ENCODE data around the gene TNFRSF12A. TPM values are rescaled to one million over a fixed set of nuclear protein-coding genes. Genes with fewer than 3 reads are reported as not detected.

The TNFRSF12A gene
- total RNA-seq, 4 donors from 2014 or later: 4.1 to 56.4 (median 39.8) TPM

DNA sequence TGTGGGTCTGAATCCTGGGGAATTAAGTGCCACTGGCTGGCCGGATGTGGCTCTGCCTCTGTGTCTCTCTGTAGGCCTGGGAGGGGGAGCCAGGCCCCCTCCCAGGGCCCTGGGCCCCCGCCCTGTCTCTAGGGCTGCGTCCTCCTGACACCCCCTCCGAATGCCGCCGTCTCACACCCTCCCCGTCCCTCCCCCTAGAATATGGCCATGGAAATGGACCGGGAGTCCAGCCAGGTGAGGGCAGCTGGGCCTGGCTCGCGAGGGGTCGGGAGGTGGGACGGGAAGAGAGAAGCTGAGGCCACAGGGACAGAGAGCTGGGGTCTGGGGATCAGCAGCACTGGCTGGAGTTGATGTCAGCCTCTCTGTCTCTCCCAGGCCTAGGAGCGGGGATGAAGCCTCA lies 23.9 kb upstream of the TNFRSF12A start:
- Histone ChIP-seq H3K9me3 (no peaks in the 10 kb centered on the region), H3K4me3 (no peak overlapping the region), H3K27ac (no peak overlapping the region), H3K27me3 (no peaks in the 10 kb centered on the region), H3K4me1 (no peaks in the 10 kb centered on the region), H3K36me3 (no peaks in the 10 kb centered on the region)
- no peak for TF ChIP-seq POLR2A (IDR thresholded peaks at IDR 0.05)
- no peak for TF ChIP-seq CTCF (IDR thresholded peaks at IDR 0.05)
- DNase-seq: no peak

GRCh38 chr16:2999929-3000328 lies 20.2 kb upstream of the TNFRSF12A start:
- H3K27me3 ChIP-seq: no peaks in the 10 kb centered on the region
- no peak for DNase-seq
- no peaks in the 10 kb centered on the region for H3K9me3 ChIP-seq
- H3K36me3 ChIP-seq: no peaks in the 10 kb centered on the region
- TF ChIP-seq POLR2A (IDR thresholded peaks at IDR 0.05) (no peak), CTCF (IDR thresholded peaks at IDR 0.05) (no peak)
- no peak overlapping the region for H3K27ac ChIP-seq
- H3K4me3 ChIP-seq: no peak overlapping the region
- peaks cover 0 to 3% (median 0%) of the 10 kb centered on the region in 4 donors for H3K4me1 ChIP-seq

- H3K27ac ChIP-seq: no peak overlapping the region
- H3K4me1 ChIP-seq: peaks cover 0 to 4% (median 0%) of the 10 kb centered on the region in 4 donors
- TF ChIP-seq CTCF (IDR thresholded peaks at IDR 0.05): no peak
- no peak for DNase-seq
- H3K27me3 ChIP-seq: no peaks in the 10 kb centered on the region
- H3K4me3 ChIP-seq: no peak overlapping the region
- no peaks in the 10 kb centered on the region for H3K9me3 ChIP-seq
- H3K36me3 ChIP-seq: no peaks in the 10 kb centered on the region
Measured at GRCh38 chr16:3000540-3000939, 19.6 kb upstream of the TNFRSF12A start.

GRCh38 chr16:3001316-3001715 lies 18.9 kb upstream of the TNFRSF12A start:
- Histone ChIP-seq H3K9me3 (no peaks in the 10 kb centered on the region), H3K27me3 (no peaks in the 10 kb centered on the region), H3K27ac (no peak overlapping the region), H3K4me1 (peaks cover 0 to 5% (median 2%) of the 10 kb centered on the region in 4 donors), H3K36me3 (no peaks in the 10 kb centered on the region), H3K4me3 (no peak overlapping the region)
- no peak for TF ChIP-seq CTCF (IDR thresholded peaks at IDR 0.05)
- no peak for TF ChIP-seq POLR2A (IDR thresholded peaks at IDR 0.05)
- DNase-seq: no peak

- TF ChIP-seq CTCF (IDR thresholded peaks at IDR 0.05): peak; percentile 51 to 86 (median 62)
- TF ChIP-seq POLR2A (IDR thresholded peaks at IDR 0.05): peak; percentile 69 to 86
- Histone ChIP-seq H3K27ac (peak overlapping the region in 1 of 4 donors; percentile 96), H3K27me3 (no peaks in the 10 kb centered on the region), H3K9me3 (no peaks in the 10 kb centered on the region), H3K4me1 (peaks cover 8 to 29% (median 14%) of the 10 kb centered on the region in 4 donors), H3K4me3 (peak overlapping the region in 3 of 4 donors; percentile 25 to 58 (median 42)), H3K36me3 (no peaks in the 10 kb centered on the region)
- peak; percentile 95 to 99 (median 98) for DNase-seq
Measured at GRCh38 chr16:3003582-3004270, 16.4 kb upstream of the TNFRSF12A start.

All from Peyer's patch (tissue), 4 donors.